Adipose tissue (tissue), 3 donors: Measurements from ENCODE around the gene NCK2. TPM values are rescaled to one million over a fixed set of nuclear protein-coding genes. Genes with fewer than 3 reads are reported as not detected.

Experiments
- H3K27ac ChIP-seq: one replicate; pipeline ENCODE4 v1.5.1; 2013; ENCODE audit warnings: low read depth, low read length
- WGBS, 3 donors: extraction: QIAGEN DNeasy Blood & Tissue Kit; methylation state at CpG; one replicate each; pipeline ENCODE4 v1.1.7; 2013; 5-methylcytosine and 5-hydroxymethylcytosine counted together
- polyA plus RNA-seq, 3 donors: library from polyadenylated mRNA; stranded (reverse); fragments of 200-250 nt; gene quantifications; one replicate each; pipeline ENCODE4 v1.2.3, GENCODE V29; 2013
- donor health status: healthy with polysubstance abuse.
- donor health status: Bipolar disorder and iron deficiency.
- donor health status: healthy.

Gene NCK2
- polyA plus RNA-seq, 3 donors: 26.6 to 30.8 (median 27.2) TPM

GRCh38 chr2:105820151-105820550 is 75.4 kb downstream of the NCK2 start:
- 73 to 97% (median 79%) methylated on average over 8 of the region's 8 CpGs for WGBS, 3 donors
- H3K27ac ChIP-seq: no peak overlapping the region

GRCh38 chr2:105820691-105821090 is 76.0 kb downstream of the NCK2 start:
- no peak overlapping the region for H3K27ac ChIP-seq
- WGBS, 3 donors: 58 to 76% (median 62%) methylated on average over 6 of the region's 6 CpGs

- no peak overlapping the region for H3K27ac ChIP-seq
- 63 to 73% (median 71%) methylated on average over 12 of the region's 12 CpGs for WGBS, 3 donors
These were observed 76.9 kb downstream of the NCK2 start for GRCh38 chr2:105821428-105822125.

GRCh38 chr2:105822186-105822585 is 77.5 kb downstream of the NCK2 start:
- no peak overlapping the region for H3K27ac ChIP-seq
- 44 to 63% (median 55%) methylated on average over 7 of the region's 7 CpGs for WGBS, 3 donors

- H3K27ac ChIP-seq: no peak overlapping the region
These were observed 79.7 kb downstream of the NCK2 start for GRCh38 chr2:105824446-105824845.

GRCh38 chr2:105827351-105828096 is 82.8 kb downstream of the NCK2 start:
- no peak overlapping the region for H3K27ac ChIP-seq
- 48 to 88% (median 66%) methylated on average over 1 of the region's 1 CpG for WGBS, 3 donors

More at GRCh38 chr2:105824446-105824845, 79.7 kb downstream of the NCK2 start:
- 54 to 79% (median 75%) methylated on average over 9 of the region's 9 CpGs for WGBS, 3 donors

GRCh38 chr2:105828558-105828957 is 83.8 kb downstream of the NCK2 start:
- H3K27ac ChIP-seq: no peak overlapping the region

GRCh38 chr2:105834931-105835330 is 90.2 kb downstream of the NCK2 start:
- whole genome bisulfite sequencing, 3 donors: 63 to 95% (median 76%) methylated on average over 1 of the region's 1 CpG
- no peak overlapping the region for H3K27ac ChIP-seq

- 97 to 99% (median 98%) methylated on average over 4 of the region's 4 CpGs for WGBS, 3 donors
- H3K27ac ChIP-seq: no peak overlapping the region
These were observed 91.6 kb downstream of the NCK2 start for GRCh38 chr2:105836341-105836740.

- no peak overlapping the region for H3K27ac ChIP-seq
- WGBS, 3 donors: 87 to 91% (median 91%) methylated on average over 5 of the region's 5 CpGs
These were observed 92.4 kb downstream of the NCK2 start for GRCh38 chr2:105836840-105837692.

- 62 to 85% (median 78%) methylated on average over 4 of the region's 4 CpGs for WGBS, 3 donors
- H3K27ac ChIP-seq: no peak overlapping the region
These were observed 95.1 kb downstream of the NCK2 start for GRCh38 chr2:105839793-105840192.

GRCh38 chr2:105840933-105841332 is 96.2 kb downstream of the NCK2 start:
- WGBS, 3 donors: 91 to 92% (median 91%) methylated on average over 4 of the region's 4 CpGs
- H3K27ac ChIP-seq: no peak overlapping the region

- no peak overlapping the region for H3K27ac ChIP-seq
- WGBS, 3 donors: 57 to 78% (median 62%) methylated on average over 2 of the region's 2 CpGs
These were observed 96.8 kb downstream of the NCK2 start for GRCh38 chr2:105841551-105841950.

- 94 to 100% (median 97%) methylated on average over 4 of the region's 4 CpGs for WGBS, 3 donors
- H3K27ac ChIP-seq: no peak overlapping the region
These were observed 97.8 kb downstream of the NCK2 start for GRCh38 chr2:105842555-105842954.

- H3K27ac ChIP-seq: no peak overlapping the region
- WGBS, 3 donors: 69 to 77% (median 71%) methylated on average over 12 of the region's 12 CpGs
These were observed 99.0 kb downstream of the NCK2 start for GRCh38 chr2:105843476-105844374.

- 77 to 85% (median 83%) methylated on average over 3 of the region's 3 CpGs for WGBS, 3 donors
- no peak overlapping the region for H3K27ac ChIP-seq
These were observed 101.3 kb downstream of the NCK2 start for GRCh38 chr2:105845976-105846375.

GRCh38 chr2:105847056-105847455 is 102.3 kb downstream of the NCK2 start:
- WGBS, 3 donors: 92 to 97% (median 96%) methylated on average over 2 of the region's 2 CpGs
- no peak overlapping the region for H3K27ac ChIP-seq

GRCh38 chr2:105848367-105848766 is 103.7 kb downstream of the NCK2 start:
- 56 to 89% (median 61%) methylated on average over 7 of the region's 7 CpGs for WGBS, 3 donors
- no peak overlapping the region for H3K27ac ChIP-seq
